IMR-90 (cell line): Measurements from ENCODE around the gene ARHGAP45. TPM values are rescaled to one million over a fixed set of nuclear protein-coding genes. Genes with fewer than 3 reads are reported as not detected.

Experiments
- ATAC-seq: fragments of 200-7000 bp; cut with Tn5 transposase; 2 replicates; pipeline ENCODE4 v1.9.1; 2020; ENCODE audit warnings: low read depth, mild to moderate bottlenecking, moderate library complexity
- BruUV-seq: library from RNA; stranded (reverse); fragments of 400-500 nt; replicated peaks from 2 replicates; lab custom pipeline; 2021; lab: Mats Ljungman, UMichigan
- CTCF ChIA-PET: fragments of 300-600 bp; formaldehyde crosslinking; extraction: SDS; loops from one replicate; lab custom pipeline; 2021; ENCODE audit warnings: antibody characterized with exemption; lab: Yijun Ruan, JAX
- POLR2A ChIA-PET: fragments of 300-600 bp; sonication (Branson Sonifier 250); formaldehyde crosslinking; loops from one replicate; lab custom pipeline; 2022; ENCODE audit warnings: antibody characterized with exemption; ENCODE audit not compliant: unreplicated experiment; lab: Charles Lee
- DNase-seq: peaks from one replicate; pipeline ENCODE4 v3.0.0; 2013
- H2AFZ ChIP-seq: replicated peaks from 2 replicates; pipeline ENCODE3; 2013; ENCODE audit warnings: low read length, mild to moderate bottlenecking; ENCODE audit not compliant: poor library complexity
- H2AK5ac ChIP-seq: 2 replicates; pipeline ENCODE4 v1.6.1; 2013; ENCODE audit warnings: low read depth, low read length, inconsistent platforms
- H2AK9ac ChIP-seq: replicated peaks from 2 replicates; pipeline ENCODE3; 2013; ENCODE audit warnings: mild to moderate bottlenecking, low read depth, low read length, moderate library complexity; ENCODE audit not compliant: poor library complexity
- H2BK120ac ChIP-seq: 2 replicates; pipeline ENCODE4 v1.6.1; 2013; ENCODE audit warnings: low read depth, low read length, inconsistent platforms
- H2BK15ac ChIP-seq: 3 replicates; pipeline ENCODE4 v1.6.1; 2013; ENCODE audit warnings: low read depth, low read length, inconsistent platforms
- H2BK20ac ChIP-seq: 2 replicates; pipeline ENCODE4 v1.6.1; 2013; ENCODE audit warnings: low read depth, mild to moderate bottlenecking, inconsistent platforms, low read length, moderate library complexity
- H2BK5ac ChIP-seq: 2 replicates; pipeline ENCODE4 v1.6.1; 2013; ENCODE audit warnings: mild to moderate bottlenecking, low read depth, low read length, inconsistent platforms; ENCODE audit not compliant: poor library complexity, severe bottlenecking
- H3K14ac ChIP-seq: replicated peaks from 2 replicates; pipeline ENCODE4 v1.6.1; 2013; ENCODE audit warnings: low read depth, low read length, inconsistent platforms
- H3K18ac ChIP-seq: 2 replicates; pipeline ENCODE4 v1.6.1; 2013; ENCODE audit warnings: low read depth, low read length, control low read depth
- H3K23ac ChIP-seq: 2 replicates; pipeline ENCODE4 v1.6.1; 2013; ENCODE audit warnings: low read depth, low read length, inconsistent platforms
- H3K27ac ChIP-seq: 2 replicates; pipeline ENCODE4 v1.5.1; 2013; ENCODE audit warnings: mild to moderate bottlenecking, control low read depth, low read length; ENCODE audit not compliant: insufficient read depth
- H3K27me3 ChIP-seq: 2 replicates; pipeline ENCODE4 v1.6.1; 2013; ENCODE audit warnings: low read length; ENCODE audit not compliant: control insufficient read depth, insufficient read depth
- H3K36me3 ChIP-seq: 2 replicates; pipeline ENCODE4 v1.6.1; 2013; ENCODE audit warnings: low read length, mixed read lengths; ENCODE audit not compliant: control insufficient read depth, insufficient read depth
- H3K4ac ChIP-seq: 2 replicates; pipeline ENCODE4 v1.6.1; 2013; ENCODE audit warnings: low read depth, low read length, inconsistent platforms
- H3K4me1 ChIP-seq: 2 replicates; pipeline ENCODE4 v1.6.1; 2013; ENCODE audit warnings: low read length, mixed read lengths; ENCODE audit not compliant: control insufficient read depth, insufficient read depth
- H3K4me2 ChIP-seq: 2 replicates; pipeline ENCODE4 v1.6.1; 2013; ENCODE audit warnings: low read depth, mild to moderate bottlenecking, control low read depth, low read length, moderate library complexity
- H3K4me3 ChIP-seq: 2 replicates; pipeline ENCODE4 v1.5.1; 2013; ENCODE audit warnings: low read depth, mild to moderate bottlenecking, control low read depth, low read length, moderate library complexity; ENCODE audit not compliant: insufficient read depth
- H3K56ac ChIP-seq: 2 replicates; pipeline ENCODE4 v1.6.1; 2013; ENCODE audit warnings: low read length, inconsistent platforms; ENCODE audit not compliant: insufficient read depth; ENCODE audit errors: extremely low read depth
- H3K79me1 ChIP-seq, 2 experiments: 2 replicates each; pipeline ENCODE4 v1.6.1; 2013; ENCODE audit warnings: low read length in 2 of 2, inconsistent platforms in 1 of 2, low read depth in 1 of 2
- H3K9ac ChIP-seq: 2 replicates; pipeline ENCODE4 v1.6.1; 2013; ENCODE audit warnings: low read depth, low read length, control low read depth
- H3K9me1 ChIP-seq: 2 replicates; pipeline ENCODE4 v1.6.1; 2013; ENCODE audit warnings: low read length, inconsistent platforms; ENCODE audit not compliant: insufficient read depth
- H3K9me3 ChIP-seq: 2 replicates; pipeline ENCODE4 v1.6.1; 2013; ENCODE audit warnings: low read length; ENCODE audit not compliant: control insufficient read depth, insufficient read depth
- H4K20me1 ChIP-seq: 2 replicates; pipeline ENCODE4 v1.6.1; 2013; ENCODE audit warnings: low read length, inconsistent platforms; ENCODE audit not compliant: insufficient read depth
- H4K5ac ChIP-seq: 2 replicates; pipeline ENCODE4 v1.6.1; 2013; ENCODE audit warnings: mild to moderate bottlenecking, low read depth, low read length, control low read depth
- H4K8ac ChIP-seq, 2 experiments: 2 replicates each; pipeline ENCODE4 v1.6.1; 2013; ENCODE audit warnings: low read depth in 2 of 2, low read length in 2 of 2, control low read depth in 1 of 2, inconsistent platforms in 1 of 2
- H4K91ac ChIP-seq: 2 replicates; pipeline ENCODE4 v1.6.1; 2013; ENCODE audit warnings: low read depth, low read length, inconsistent platforms; ENCODE audit not compliant: insufficient read depth
- BHLHE40 ChIP-seq: fragments of 150-350 bp; IDR thresholded peaks from 2 replicates; pipeline ENCODE4 v1.6.1; 2016; ENCODE audit warnings: mild to moderate bottlenecking, low read depth, low read length
- CEBPB ChIP-seq: IDR thresholded peaks from 2 replicates; pipeline ENCODE4 v1.6.1; 2012; ENCODE audit warnings: low read depth, low read length, improper control_type of control experiment
- CHD1 ChIP-seq: IDR thresholded peaks from 2 replicates; pipeline ENCODE4 v1.6.1; 2012; ENCODE audit warnings: low read depth, low read length, improper control_type of control experiment
- ELK1 ChIP-seq: fragments of 150-350 bp; IDR thresholded peaks from 2 replicates; pipeline ENCODE4 v1.6.1; 2016; ENCODE audit warnings: low read depth, mild to moderate bottlenecking, low read length, moderate library complexity, borderline replicate concordance
- FOS ChIP-seq: fragments of 150-350 bp; IDR thresholded peaks from 2 replicates; pipeline ENCODE4 v1.6.1; 2016; ENCODE audit warnings: low read depth, low read length
- MAFK ChIP-seq: IDR thresholded peaks from 2 replicates; pipeline ENCODE4 v1.6.1; 2012; ENCODE audit warnings: low read depth, low read length, improper control_type of control experiment
- MXI1 ChIP-seq: IDR thresholded peaks from 2 replicates; pipeline ENCODE4 v1.6.1; 2012; ENCODE audit warnings: low read depth, mild to moderate bottlenecking, low read length, moderate library complexity, borderline replicate concordance
- POLR2A ChIP-seq: IDR thresholded peaks from 2 replicates; pipeline ENCODE4 v1.6.1; 2012; ENCODE audit warnings: mild to moderate bottlenecking, low read depth, low read length
- RAD21 ChIP-seq: IDR thresholded peaks from 2 replicates; pipeline ENCODE4 v1.6.1; 2012; ENCODE audit warnings: low read length, improper control_type of control experiment
- RCOR1 ChIP-seq: IDR thresholded peaks from 2 replicates; pipeline ENCODE4 v1.6.1; 2012; ENCODE audit warnings: mild to moderate bottlenecking, low read length, improper control_type of control experiment; ENCODE audit not compliant: insufficient replicate concordance
- RFX5 ChIP-seq: IDR thresholded peaks from 2 replicates; pipeline ENCODE4 v1.8.0; 2012; ENCODE audit warnings: low read depth, mild to moderate bottlenecking, low read length, moderate library complexity
- SMC3 ChIP-seq: fragments of 150-350 bp; IDR thresholded peaks from 2 replicates; pipeline ENCODE4 v1.6.1; 2016; ENCODE audit warnings: low read depth, mild to moderate bottlenecking, antibody characterized with exemption, low read length, moderate library complexity
- WGBS, 2 experiments: methylation state at CpG; one replicate each; pipeline versions ENCODE4 v1.1.5 to v1.1.7; 2013; ENCODE audit warnings: missing lambda C conversion rate in 2 of 2; ENCODE audit not compliant: insufficient read length in 1 of 2; ENCODE audit errors: extremely low coverage in 2 of 2; 5-methylcytosine and 5-hydroxymethylcytosine counted together
- dilution Hi-C: fragments of 300-500 bp; cut with HindIII; formaldehyde crosslinking; loops from one replicate; pipeline ENCODE4 v1.14.3; 2018; ENCODE audit warnings: low sequenced_read_pairs; ENCODE audit not compliant: unreplicated experiment
- in situ Hi-C: fragments of 300-500 bp; cut with MboI; formaldehyde crosslinking; loops from 3 replicates; pipeline ENCODE4 v1.14.3; 2019; ENCODE audit warnings: low sequenced_read_pairs, inconsistent platforms, mixed read lengths
- intact Hi-C: fragments of 100-400 bp; cut with micrococcal nuclease; formaldehyde crosslinking; loops from 2 replicates; pipeline ENCODE4 v1.10.0; 2022
- polyA plus RNA-seq, 3 experiments: library from polyadenylated mRNA; depleted of rRNA; stranded (reverse); fragments of >200 nt; gene quantifications; 2 replicates each; pipeline ENCODE4 v1.2.3, GENCODE V29; 2012; ENCODE audit warnings: low replicate concordance in 1 of 3
- total RNA-seq: library from RNA; depleted of rRNA; stranded (reverse); fragments of >200 nt; gene quantifications from 2 replicates; pipeline ENCODE4 v1.2.3, GENCODE V29; 2012
- TF ChIP-seq, protein P1 (sequence below): conservative IDR thresholded peaks from 2 replicates; pipeline ENCODE4 v1.5.1; 2012; ENCODE audit warnings: mild to moderate bottlenecking, low read depth, low read length, improper control_type of control experiment

ARHGAP45 gene
- total and polyA plus RNA-seq, 2 of the 4 experiments (the other 2 are of a cell fraction): 1.3 to 1.7 TPM

- Histone ChIP-seq H2BK15ac (no peak overlapping the region), H2BK20ac (no peak overlapping the region), H3K4me3 (peak overlapping the region; percentile 66), H4K91ac (no peak overlapping the region), H3K23ac (peak overlapping the region; percentile 93), H3K79me1 (peaks cover 0 to 50% of the 10 kb centered on the region in 2 experiments; a peak in 2 of 4 replicates), H3K14ac (peak overlapping the region; percentile 87; the same call in 1 of the 2 replicates), H3K36me3 (no peaks in the 10 kb centered on the region; the same call in 1 of the 2 replicates), H2AK9ac (peak overlapping the region; percentile 55), H4K5ac (no peak overlapping the region), H2AK5ac (peak overlapping the region; percentile 90; the same call in 1 of the 2 replicates), H4K20me1 (peaks cover 63% of the 10 kb centered on the region), H3K9ac (peak overlapping the region; percentile 93), H3K4me2 (peak overlapping the region; percentile 98), H3K4ac (peak overlapping the region; percentile 78; the same call in 1 of the 2 replicates), H3K9me1 (peaks cover 9% of the 10 kb centered on the region; the same call in 1 of the 2 replicates), H3K27me3 (no peaks in the 10 kb centered on the region), H3K4me1 (peaks cover 33% of the 10 kb centered on the region), H2AFZ (peak overlapping the region; percentile 51), H2BK120ac (no peak overlapping the region), H3K27ac (peak overlapping the region; percentile 66), H3K56ac (peak overlapping the region; percentile 69; the same call in 1 of the 2 replicates), H3K18ac (no peak overlapping the region), H2BK5ac (no peak overlapping the region), H3K9me3 (no peaks in the 10 kb centered on the region), H4K8ac (no peak overlapping the region)
- dilution Hi-C loops (no loop called here), in situ Hi-C loops (no loop called here), intact Hi-C loops (no loop called here)
- 11% methylated on average over 1 of the region's 18 CpGs; no CpG with 5 or more reads in 1 of the 2 experiments for WGBS, 2 experiments
- ATAC-seq (no peak), DNase-seq (no peak)
- no TSS peak for BruUV-seq
- POLR2A ChIA-PET: interaction anchor here (0.7 to 1.4 kb wide), 2 partner anchors 8 to 9 kb away, joined by 3 to 5 read pairs; no protein-coding TSS in a partner anchor
- TF ChIP-seq BHLHE40 (no peak), MAFK (no peak), RFX5 (no peak), SMC3 (no peak), CEBPB (no peak), POLR2A (no peak), RAD21 (no peak), RCOR1 (no peak), ELK1 (no peak), FOS (no peak), MXI1 (no peak), CHD1 (no peak)
- TF ChIP-seq, protein P1, sequence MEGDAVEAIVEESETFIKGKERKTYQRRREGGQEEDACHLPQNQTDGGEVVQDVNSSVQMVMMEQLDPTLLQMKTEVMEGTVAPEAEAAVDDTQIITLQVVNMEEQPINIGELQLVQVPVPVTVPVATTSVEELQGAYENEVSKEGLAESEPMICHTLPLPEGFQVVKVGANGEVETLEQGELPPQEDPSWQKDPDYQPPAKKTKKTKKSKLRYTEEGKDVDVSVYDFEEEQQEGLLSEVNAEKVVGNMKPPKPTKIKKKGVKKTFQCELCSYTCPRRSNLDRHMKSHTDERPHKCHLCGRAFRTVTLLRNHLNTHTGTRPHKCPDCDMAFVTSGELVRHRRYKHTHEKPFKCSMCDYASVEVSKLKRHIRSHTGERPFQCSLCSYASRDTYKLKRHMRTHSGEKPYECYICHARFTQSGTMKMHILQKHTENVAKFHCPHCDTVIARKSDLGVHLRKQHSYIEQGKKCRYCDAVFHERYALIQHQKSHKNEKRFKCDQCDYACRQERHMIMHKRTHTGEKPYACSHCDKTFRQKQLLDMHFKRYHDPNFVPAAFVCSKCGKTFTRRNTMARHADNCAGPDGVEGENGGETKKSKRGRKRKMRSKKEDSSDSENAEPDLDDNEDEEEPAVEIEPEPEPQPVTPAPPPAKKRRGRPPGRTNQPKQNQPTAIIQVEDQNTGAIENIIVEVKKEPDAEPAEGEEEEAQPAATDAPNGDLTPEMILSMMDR: no peak
- CTCF ChIA-PET: interaction anchor here (0.5 kb wide), 1 partner anchor 174 kb away, joined by 4 read pairs; no protein-coding TSS in a partner anchor
Observed at GRCh38 chr19:1019616-1019961, 47.4 kb upstream of the ARHGAP45 start.
